K562 (cell line): ENCODE data around the gene NIPBL. TPM values are rescaled to one million over a fixed set of nuclear protein-coding genes. Genes with fewer than 3 reads are reported as not detected.

Source experiments
- ATAC-seq: fragments of 200-7000 bp; cut with Tn5 transposase; 3 replicates; pipeline ENCODE4 v1.9.1; 2020; ENCODE audit warnings: moderate library complexity
- BruUV-seq: library from RNA; stranded (reverse); fragments of 400-500 nt; replicated peaks from 2 replicates; lab custom pipeline; 2021; lab: Mats Ljungman, UMichigan
- CTCF ChIA-PET: fragments of 300-600 bp; formaldehyde crosslinking; extraction: SDS; loops from one replicate; lab custom pipeline; 2021; ENCODE audit warnings: low intra/inter-chr PET ratio; lab: Yijun Ruan, JAX
- POLR2A ChIA-PET: fragments of 300-600, 350-650 bp; sonication (Branson Sonifier 250); formaldehyde crosslinking; extraction: SDS; loops from one replicate; lab custom pipeline; 2021; ENCODE audit warnings: antibody characterized with exemption, inconsistent platforms; lab: Yijun Ruan, JAX
- DNase-seq, 4 experiments: peaks; one replicate each; pipeline versions ENCODE4 v3.0.0 to v3.0.0-alpha.2; 2011 to 2018; ENCODE audit warnings: low spot score in 3 of 4, mixed read lengths in 3 of 4; ENCODE audit errors: extremely low read depth in 1 of 4
- FAIRE-seq: peaks from 2 replicates; lab custom pipeline; 2011; peaks lifted over from hg19 to GRCh38; lab: Jason Lieb, UNC
- H2AFZ ChIP-seq: 2 replicates; pipeline ENCODE4 v1.6.0; 2011; ENCODE audit warnings: low read depth, low read length, control low read depth, inconsistent platforms
- H3K27ac ChIP-seq: fragments of 200-600 bp; 3 replicates; pipeline ENCODE4 v1.8.0; 2011; ENCODE audit warnings: low read depth, mild to moderate bottlenecking, control low read depth, inconsistent platforms, low read length, moderate library complexity, mixed read lengths; ENCODE audit errors: extremely low read depth
- H3K27me3 ChIP-seq, 2 experiments: fragments of 300-600 bp in 1 of 2; 2 replicates in 1 of 2; 3 replicates in 1 of 2; pipeline versions ENCODE4 v1.6.0 to v1.8.0; 2011; ENCODE audit warnings: inconsistent platforms in 2 of 2, low read length in 2 of 2, mild to moderate bottlenecking in 1 of 2, mixed read lengths in 1 of 2, moderate library complexity in 1 of 2; ENCODE audit not compliant: control insufficient read depth in 2 of 2, insufficient read depth in 2 of 2
- H3K36me3 ChIP-seq: fragments of 300-600 bp; 3 replicates; pipeline ENCODE4 v1.8.0; 2011; ENCODE audit warnings: mild to moderate bottlenecking, low read length, inconsistent platforms; ENCODE audit not compliant: control insufficient read depth, insufficient read depth
- H3K4me1 ChIP-seq, 2 experiments: fragments of 200-600 bp in 1 of 2; replicated peaks in 1 of 2; 2 replicates in 1 of 2; 3 replicates in 1 of 2; pipeline versions ENCODE4 v1.5.1 to v1.8.0; 2011; ENCODE audit warnings: inconsistent platforms in 2 of 2, low read length in 2 of 2, mild to moderate bottlenecking in 1 of 2, mixed read lengths in 1 of 2, moderate library complexity in 1 of 2; ENCODE audit not compliant: control insufficient read depth in 2 of 2, insufficient read depth in 2 of 2
- H3K4me2 ChIP-seq: 2 replicates; pipeline ENCODE4 v1.6.1; 2011; ENCODE audit warnings: low read length, control low read depth, inconsistent platforms, mixed read lengths; ENCODE audit not compliant: insufficient read depth
- H3K4me3 ChIP-seq: fragments of 200-600 bp; sonication (generic), shearing (Covaris generic); 2 replicates; pipeline ENCODE4 v1.5.1; 2016; ENCODE audit warnings: control low read depth, inconsistent platforms
- H3K79me2 ChIP-seq: fragments of 200-600 bp; 3 replicates; pipeline ENCODE4 v1.8.0; 2011; ENCODE audit warnings: low read length, inconsistent platforms; ENCODE audit not compliant: control insufficient read depth, insufficient read depth
- H3K9ac ChIP-seq, 2 experiments: 2 replicates each; pipeline versions ENCODE4 v1.6.0 to v1.6.1; 2011; ENCODE audit warnings: low read depth in 2 of 2, low read length in 2 of 2, control low read depth in 1 of 2, inconsistent platforms in 1 of 2, mild to moderate bottlenecking in 1 of 2, mixed read lengths in 1 of 2; ENCODE audit not compliant: insufficient read depth in 1 of 2
- H3K9me1 ChIP-seq: one replicate; pipeline ENCODE4 v1.6.0; 2011; ENCODE audit warnings: inconsistent platforms, mild to moderate bottlenecking, low read length, moderate library complexity; ENCODE audit not compliant: control insufficient read depth, insufficient read depth
- H3K9me3 ChIP-seq: replicated peaks from 2 replicates; pipeline ENCODE4 v1.5.1; 2011; ENCODE audit warnings: low read depth, low read length, inconsistent platforms; ENCODE audit not compliant: control insufficient read depth, insufficient read depth
- H4K20me1 ChIP-seq: replicated peaks from 2 replicates; pipeline ENCODE4 v1.6.1; 2011; ENCODE audit warnings: low read length, inconsistent platforms, mixed read lengths; ENCODE audit not compliant: control insufficient read depth, insufficient read depth
- E2F3 ChIP-seq: fragments of 250-450 bp; sonication (Bioruptor Pico); IDR thresholded peaks from 2 replicates; pipeline ENCODE4 v1.4.0; 2020; ENCODE audit warnings: mild to moderate bottlenecking
- EP400 ChIP-seq: fragments of 450-650 bp; IDR thresholded peaks from 2 replicates; pipeline ENCODE4 v1.6.1; 2017; ENCODE audit warnings: antibody characterized with exemption, mild to moderate bottlenecking, moderate library complexity
- FIP1L1 ChIP-seq: fragments of 200-400 bp; formaldehyde crosslinking; IDR thresholded peaks from 2 replicates; pipeline ENCODE4 v1.6.1; 2018; ENCODE audit warnings: mild to moderate bottlenecking, low read depth, low read length; ENCODE audit not compliant: poor library complexity, severe bottlenecking
- HCFC1 ChIP-seq: IDR thresholded peaks from 2 replicates; pipeline ENCODE4 v1.6.1; 2012; ENCODE audit warnings: low read depth, low read length, improper control_type of control experiment
- HLTF ChIP-seq: fragments of 450-650 bp; IDR thresholded peaks from 2 replicates; pipeline ENCODE4 v1.6.1; 2016
- RAD21 ChIP-seq, 2 experiments: fragments of 250-450 bp in 1 of 2; fragments of 450-650 bp in 1 of 2; sonication (Bioruptor Pico) in 1 of 2; formaldehyde crosslinking in 1 of 2; IDR thresholded peaks in 1 of 2; conservative IDR thresholded peaks in 1 of 2; 2 replicates each; pipeline versions ENCODE4 v1.4.0 to v1.8.0; 2020 to 2022; ENCODE audit warnings: mild to moderate bottlenecking in 2 of 2, moderate library complexity in 1 of 2
- SMARCC2 ChIP-seq: fragments of 450-650 bp; IDR thresholded peaks from 2 replicates; pipeline ENCODE4 v1.6.1; 2017; ENCODE audit warnings: antibody characterized with exemption, moderate library complexity, mild to moderate bottlenecking, low read depth
- U2AF2 ChIP-seq: fragments of 200-400 bp; formaldehyde crosslinking; optimal IDR thresholded peaks from 2 replicates; pipeline ENCODE3; 2017; ENCODE audit warnings: low read depth, mild to moderate bottlenecking, low read length
- ZNF146 ChIP-seq: IDR thresholded peaks from one replicate; pipeline ENCODE4 v1.6.1; 2018; ENCODE audit warnings: missing compliant biosample characterization; ENCODE audit not compliant: unreplicated experiment
- ZNF165 ChIP-seq: fragments of 250-450 bp; sonication (Bioruptor Pico); IDR thresholded peaks from 2 replicates; pipeline ENCODE4 v1.4.0; 2020; ENCODE audit warnings: borderline replicate concordance
- ZNF3 ChIP-seq: fragments of 250-450 bp; sonication (Bioruptor Pico); IDR thresholded peaks from 2 replicates; pipeline ENCODE4 v1.5.0; 2021; ENCODE audit warnings: mild to moderate bottlenecking, moderate library complexity
- WGBS: fragments of 100-300 bp; shearing (Covaris generic); methylation state at CpG from one replicate; pipeline ENCODE4 v1.1.6; 2016; ENCODE audit warnings: low coverage, mixed read lengths; ENCODE audit not compliant: insufficient coverage; ENCODE audit errors: missing lambda C conversion rate; 5-methylcytosine and 5-hydroxymethylcytosine counted together
- in situ Hi-C: fragments of 300-500 bp; cut with MboI; formaldehyde crosslinking; loops from 4 replicates; pipeline ENCODE4 v1.15.0; 2018; ENCODE audit warnings: inconsistent platforms, mixed read lengths
- intact Hi-C: fragments of 100-400 bp; cut with micrococcal nuclease; formaldehyde crosslinking; loops from 2 replicates; pipeline ENCODE4 v1.14.2; 2022
- polyA plus RNA-seq, 8 experiments: library from polyadenylated mRNA; depleted of rRNA in 4 of 8; stranded (reverse) in 5 of 8; unstranded in 3 of 8; fragments of >200 nt; fragmentation: Nextera tagmentation in 2 of 8; fragmentation: Illumina TruSeq in 1 of 8; extraction: Ambion mirVana in 2 of 8; extraction: Trizol in 1 of 8; gene quantifications; 2 replicates each; pipeline versions ENCODE4 v1.2.1 to v1.2.3, GENCODE V29; 2011 to 2014; ENCODE audit warnings: inconsistent platforms in 1 of 8, missing spikeins in 1 of 8
- total RNA-seq, 7 experiments: library from RNA; depleted of rRNA in 6 of 7; stranded (reverse); fragments of >200 nt in 6 of 7; fragmentation: Illumina TruSeq in 2 of 7; extraction: Trizol in 2 of 7; gene quantifications; 2 replicates each; pipeline versions ENCODE4 v1.2.1 to v1.2.3, GENCODE V29; 2011 to 2021; ENCODE audit warnings: low replicate concordance in 1 of 7
- TF ChIP-seq, protein P1 (sequence below): fragments of 250-450 bp; sonication (Bioruptor Pico); IDR thresholded peaks from 2 replicates; pipeline ENCODE4 v1.9.0; 2021; ENCODE audit warnings: mild to moderate bottlenecking, inconsistent platforms
- TF ChIP-seq, protein P2 (sequence below): fragments of 250-450 bp; sonication (Bioruptor Pico); IDR thresholded peaks from 2 replicates; pipeline ENCODE4 v1.5.0; 2021; ENCODE audit warnings: mild to moderate bottlenecking, borderline replicate concordance
- TF ChIP-seq, protein P3 (sequence below): fragments of 450-650 bp; IDR thresholded peaks from 2 replicates; pipeline ENCODE4 v1.6.1; 2016; ENCODE audit warnings: low read depth, mild to moderate bottlenecking, moderate library complexity

The NIPBL gene
- total and polyA plus RNA-seq, 9 of the 15 experiments (the other 6 are each of a cell fraction or from before 2014, with no cell fraction given): 12.9 to 56.7 (median 38.9) TPM

DNA sequence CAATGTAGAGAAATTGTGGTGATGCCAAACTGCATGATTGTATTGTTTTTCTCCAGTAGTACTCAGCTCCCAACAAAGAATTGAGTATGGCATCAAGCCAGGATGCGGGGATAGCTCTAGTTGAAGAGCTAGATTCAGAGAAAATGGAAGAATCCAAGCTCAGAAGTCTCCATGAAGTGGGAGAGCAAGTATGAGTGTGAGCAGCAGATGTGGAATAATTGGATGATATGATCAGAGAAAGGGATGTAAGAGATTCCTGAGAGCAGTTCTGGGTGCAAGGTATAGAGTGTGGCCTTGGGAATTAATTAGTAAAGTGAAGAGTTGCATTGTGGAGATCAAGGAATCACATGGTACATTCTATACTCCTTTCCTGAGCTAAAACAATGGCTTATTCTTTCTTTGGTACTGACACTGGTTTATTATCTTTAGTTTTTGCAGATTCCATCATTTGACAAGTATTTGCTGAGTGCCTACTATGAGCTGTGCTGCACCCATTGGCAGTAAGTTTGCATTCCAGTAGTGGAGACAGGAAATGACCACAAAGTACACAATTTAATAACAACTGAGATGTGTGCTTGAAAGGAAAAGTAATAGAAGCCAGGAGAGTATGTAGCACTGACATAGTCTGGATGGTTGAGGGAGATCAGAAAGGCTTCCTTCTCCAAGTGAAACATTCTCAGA, 195.5 kb downstream of the NIPBL start:
- Histone ChIP-seq H3K27ac (no peak overlapping the region), H3K36me3 (no peaks in the 10 kb centered on the region), H2AFZ (no peak overlapping the region), H3K9me3 (no peaks in the 10 kb centered on the region), H3K4me2 (no peak overlapping the region), H3K4me1 (no peaks in the 10 kb centered on the region), H3K4me3 (no peak overlapping the region), H3K9me1 (no peaks in the 10 kb centered on the region), H3K9ac (no peak overlapping the region), H3K79me2 (no peaks in the 10 kb centered on the region), H4K20me1 (no peaks in the 10 kb centered on the region), H3K27me3 (0 out of 5 replicates have a peak, but pooled peaks cover 0 to 5% of the 10 kb centered on the region in 2 experiments)
- ATAC-seq (no peak), FAIRE-seq (no peak), DNase-seq (no peak)
- ChIA-PET POLR2A (interaction anchor here (0.6 to 1.5 kb wide), 4 partner anchors 8 to 1231 kb away, joined by 3 to 6 read pairs (median 3); no protein-coding TSS in a partner anchor), CTCF (no interaction called here)
- in situ Hi-C loops (no loop called here), intact Hi-C loops (no loop called here)
- no TSS peak for BruUV-seq
- WGBS: 6% methylated on average over 1 of the region's 1 CpG
- TF ChIP-seq, protein P1, sequence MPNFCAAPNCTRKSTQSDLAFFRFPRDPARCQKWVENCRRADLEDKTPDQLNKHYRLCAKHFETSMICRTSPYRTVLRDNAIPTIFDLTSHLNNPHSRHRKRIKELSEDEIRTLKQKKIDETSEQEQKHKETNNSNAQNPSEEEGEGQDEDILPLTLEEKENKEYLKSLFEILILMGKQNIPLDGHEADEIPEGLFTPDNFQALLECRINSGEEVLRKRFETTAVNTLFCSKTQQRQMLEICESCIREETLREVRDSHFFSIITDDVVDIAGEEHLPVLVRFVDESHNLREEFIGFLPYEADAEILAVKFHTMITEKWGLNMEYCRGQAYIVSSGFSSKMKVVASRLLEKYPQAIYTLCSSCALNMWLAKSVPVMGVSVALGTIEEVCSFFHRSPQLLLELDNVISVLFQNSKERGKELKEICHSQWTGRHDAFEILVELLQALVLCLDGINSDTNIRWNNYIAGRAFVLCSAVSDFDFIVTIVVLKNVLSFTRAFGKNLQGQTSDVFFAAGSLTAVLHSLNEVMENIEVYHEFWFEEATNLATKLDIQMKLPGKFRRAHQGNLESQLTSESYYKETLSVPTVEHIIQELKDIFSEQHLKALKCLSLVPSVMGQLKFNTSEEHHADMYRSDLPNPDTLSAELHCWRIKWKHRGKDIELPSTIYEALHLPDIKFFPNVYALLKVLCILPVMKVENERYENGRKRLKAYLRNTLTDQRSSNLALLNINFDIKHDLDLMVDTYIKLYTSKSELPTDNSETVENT (CRISPR knock-in tag): no peak
- TF ChIP-seq, protein P2, sequence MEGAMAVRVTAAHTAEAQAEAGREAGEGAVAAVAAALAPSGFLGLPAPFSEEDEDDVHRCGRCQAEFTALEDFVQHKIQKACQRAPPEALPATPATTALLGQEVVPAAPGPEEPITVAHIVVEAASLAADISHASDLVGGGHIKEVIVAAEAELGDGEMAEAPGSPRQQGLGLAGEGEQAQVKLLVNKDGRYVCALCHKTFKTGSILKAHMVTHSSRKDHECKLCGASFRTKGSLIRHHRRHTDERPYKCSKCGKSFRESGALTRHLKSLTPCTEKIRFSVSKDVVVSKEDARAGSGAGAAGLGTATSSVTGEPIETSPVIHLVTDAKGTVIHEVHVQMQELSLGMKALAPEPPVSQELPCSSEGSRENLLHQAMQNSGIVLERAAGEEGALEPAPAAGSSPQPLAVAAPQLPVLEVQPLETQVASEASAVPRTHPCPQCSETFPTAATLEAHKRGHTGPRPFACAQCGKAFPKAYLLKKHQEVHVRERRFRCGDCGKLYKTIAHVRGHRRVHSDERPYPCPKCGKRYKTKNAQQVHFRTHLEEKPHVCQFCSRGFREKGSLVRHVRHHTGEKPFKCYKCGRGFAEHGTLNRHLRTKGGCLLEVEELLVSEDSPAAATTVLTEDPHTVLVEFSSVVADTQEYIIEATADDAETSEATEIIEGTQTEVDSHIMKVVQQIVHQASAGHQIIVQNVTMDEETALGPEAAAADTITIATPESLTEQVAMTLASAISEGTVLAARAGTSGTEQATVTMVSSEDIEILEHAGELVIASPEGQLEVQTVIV (CRISPR knock-in tag): no peak
- TF ChIP-seq ZNF165 (CRISPR knock-in tag): no peak
- TF ChIP-seq RAD21 (CRISPR knock-in tag; conservative IDR thresholded peaks at IDR 0.05 in 1 of 2, IDR thresholded peaks at IDR 0.05 in 1 of 2): no peak
- TF ChIP-seq ZNF3 (CRISPR knock-in tag): no peak
- no peak for TF ChIP-seq HLTF
- TF ChIP-seq ZNF146 (CRISPR knock-in tag): no peak
- TF ChIP-seq EP400: no peak
- TF ChIP-seq HCFC1: no peak
- TF ChIP-seq FIP1L1: no peak
- TF ChIP-seq, protein P3, sequence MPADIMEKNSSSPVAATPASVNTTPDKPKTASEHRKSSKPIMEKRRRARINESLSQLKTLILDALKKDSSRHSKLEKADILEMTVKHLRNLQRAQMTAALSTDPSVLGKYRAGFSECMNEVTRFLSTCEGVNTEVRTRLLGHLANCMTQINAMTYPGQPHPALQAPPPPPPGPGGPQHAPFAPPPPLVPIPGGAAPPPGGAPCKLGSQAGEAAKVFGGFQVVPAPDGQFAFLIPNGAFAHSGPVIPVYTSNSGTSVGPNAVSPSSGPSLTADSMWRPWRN: no peak
- no peak for TF ChIP-seq U2AF2
- no peak for TF ChIP-seq SMARCC2
- TF ChIP-seq E2F3 (CRISPR knock-in tag): no peak
